ENCODE data around the gene PTMA. TPM values are rescaled to one million over a fixed set of nuclear protein-coding genes. Genes with fewer than 3 reads are reported as not detected.

PTMA gene
- total RNA-seq, 1 experiment from 2014 or later = 1,390 TPM

DNA sequence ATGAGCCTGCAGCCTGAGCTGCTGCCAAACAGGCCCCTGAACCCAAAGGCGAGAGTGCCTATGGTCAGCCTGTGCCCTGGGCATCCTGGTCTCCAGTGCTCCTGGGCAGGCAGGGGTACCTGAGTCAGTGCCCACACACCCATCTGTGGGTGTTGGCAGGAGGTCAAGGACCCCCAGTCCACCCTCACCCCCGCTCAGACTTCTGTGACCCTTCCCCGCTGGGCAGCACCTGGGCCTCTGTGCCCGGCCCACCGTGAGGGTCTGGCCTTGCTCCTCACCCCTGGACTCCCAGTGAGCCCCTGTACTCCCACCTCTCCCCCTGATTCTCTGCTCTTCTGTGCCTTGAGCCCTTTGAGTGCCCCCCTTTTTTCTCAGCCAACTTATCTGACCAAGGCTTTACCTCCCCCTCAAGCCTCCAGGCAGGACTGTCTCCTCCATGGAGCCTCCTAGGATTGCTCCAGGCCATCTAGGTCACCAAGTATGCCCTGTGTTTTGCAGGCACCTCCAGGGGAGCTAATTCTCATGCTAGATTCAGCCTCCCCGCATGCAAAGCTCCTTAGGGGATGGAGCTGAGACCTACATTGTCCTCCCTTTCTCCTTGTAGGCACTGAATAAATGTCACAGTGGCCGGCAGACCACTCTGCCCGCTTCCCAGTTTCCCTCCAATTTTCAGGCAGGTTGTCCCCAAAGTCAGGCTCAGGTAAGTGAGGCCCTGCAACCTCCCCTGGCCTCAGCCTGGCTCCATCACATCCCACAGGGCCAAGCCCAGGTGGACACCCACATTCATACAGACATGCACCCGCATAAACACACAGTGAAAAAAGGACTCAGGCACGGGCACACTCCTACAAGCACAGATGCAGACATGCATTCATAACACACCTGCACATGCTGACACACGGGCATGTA lies 21.9 kb upstream of the PTMA start:
- intact Hi-C loops (cut with micrococcal nuclease; ENCODE audit: unreplicated experiment) = no loop called here
- BruUV-seq (replicated peaks) = no TSS peak
- Histone ChIP-seq H3K4me3 (ENCODE audit: low read depth in 2 of 2, low read length in 2 of 2) (no peak overlapping the region), H3K4me1 (ENCODE audit: control insufficient read depth, insufficient read depth, low read length) (peaks cover 4% of the 10 kb centered on the region), H3K36me3 (ENCODE audit: control insufficient read depth, insufficient read depth, low read length) (no peaks in the 10 kb centered on the region; the same call in 1 of the 2 replicates), H3K27ac (ENCODE audit: low read length) (no peak overlapping the region), H3K27me3 (ENCODE audit: control insufficient read depth, insufficient read depth, low read length) (no peaks in the 10 kb centered on the region), H3K9me3 (ENCODE audit: control insufficient read depth, insufficient read depth, low read depth, low read length) (no peaks in the 10 kb centered on the region)
- in situ Hi-C loops (cut with HindIII; ENCODE audit: low pct_unique_long_range_greater_than_20kb, low sequenced_read_pairs) = no loop called here
- ChIA-PET POLR2A (interaction anchor here (0.6 kb wide), 1 partner anchor 14 kb away, joined by 5 read pairs; no protein-coding TSS in a partner anchor), CTCF (interaction anchor here (0.8 to 1.4 kb wide), 4 partner anchors 9 to 29 kb away, joined by 3 to 4 read pairs (median 3); no protein-coding TSS in a partner anchor)
- no peak for ATAC-seq
- TF ChIP-seq CTCF (IDR thresholded peaks at IDR 0.05) (no peak), REST (IDR thresholded peaks at IDR 0.05; ENCODE audit: insufficient read depth in 1 of 2, low read depth in 2 of 2, low read length in 1 of 2) (no peak), SIN3A (IDR thresholded peaks at IDR 0.05; ENCODE audit: borderline replicate concordance, insufficient read depth, low read depth, low read length) (no peak), POLR2AphosphoS5 (IDR thresholded peaks at IDR 0.05; ENCODE audit: low read depth, low read length) (no peak), TCF7L2 (IDR thresholded peaks at IDR 0.05; ENCODE audit: low read depth, low read length) (no peak)
- DNase-seq (ENCODE audit: low read depth, low spot score) = no peak

- TF ChIP-seq POLR2AphosphoS5 (IDR thresholded peaks at IDR 0.05; ENCODE audit: low read depth, low read length) = no peak
- TF ChIP-seq CTCF (IDR thresholded peaks at IDR 0.05) = peak; percentile 92
- no peak for TF ChIP-seq SIN3A (IDR thresholded peaks at IDR 0.05; ENCODE audit: borderline replicate concordance, insufficient read depth, low read depth, low read length)
- TF ChIP-seq TCF7L2 (IDR thresholded peaks at IDR 0.05; ENCODE audit: low read depth, low read length) = no peak
- in situ Hi-C loops (cut with HindIII; ENCODE audit: low pct_unique_long_range_greater_than_20kb, low sequenced_read_pairs) = no loop called here
- no peaks in the 10 kb centered on the region for H3K9me3 ChIP-seq (ENCODE audit: control insufficient read depth, insufficient read depth, low read depth, low read length)
Observed at GRCh38 chr2:231687133-231687852, 21.0 kb upstream of the PTMA start.

More at GRCh38 chr2:231687133-231687852, 21.0 kb upstream of the PTMA start:
- intact Hi-C loops (cut with micrococcal nuclease; ENCODE audit: unreplicated experiment) = no loop called here
- H3K4me1 ChIP-seq (ENCODE audit: control insufficient read depth, insufficient read depth, low read length) = no peaks in the 10 kb centered on the region
- CTCF ChIA-PET = interaction anchor here (1.0 to 1.4 kb wide), 3 partner anchors 10 to 28 kb away, joined by 3 to 4 read pairs (median 3); no protein-coding TSS in a partner anchor
- DNase-seq (ENCODE audit: low read depth, low spot score) (no peak), ATAC-seq (peak; percentile 89)
- no peak overlapping the region for H3K4me3 ChIP-seq (ENCODE audit: low read depth in 2 of 2, low read length in 2 of 2)
- no TSS peak for BruUV-seq (replicated peaks)
- POLR2A ChIA-PET = no interaction called here
- peak overlapping the region; percentile 59; the same call in 1 of the 2 replicates for H3K27ac ChIP-seq (ENCODE audit: low read length)
- no peaks in the 10 kb centered on the region for H3K27me3 ChIP-seq (ENCODE audit: control insufficient read depth, insufficient read depth, low read length)
- no peaks in the 10 kb centered on the region for H3K36me3 ChIP-seq (ENCODE audit: control insufficient read depth, insufficient read depth, low read length)

Data from Panc1 (cell line).